PC-3 (cell line): ENCODE measurements around the gene MAP3K8. TPM values are rescaled to one million over a fixed set of nuclear protein-coding genes. Genes with fewer than 3 reads are reported as not detected.

ENCODE experiments used
- ATAC-seq: fragments of 200-7000 bp; cut with Tn5 transposase; 2 replicates; pipeline ENCODE4 v1.9.1; 2020; ENCODE audit warnings: mild to moderate bottlenecking, moderate library complexity
- BruUV-seq: library from RNA; stranded (reverse); fragments of 400-500 nt; replicated peaks from 2 replicates; lab custom pipeline; 2021; lab: Mats Ljungman, UMichigan
- CTCF ChIA-PET: fragments of 300-600 bp; sonication (Branson Sonifier 250); formaldehyde crosslinking; loops from one replicate; lab custom pipeline; 2022; ENCODE audit warnings: antibody characterized with exemption; lab: Charles Lee
- POLR2A ChIA-PET: fragments of 300-600 bp; sonication (Branson Sonifier 250); formaldehyde crosslinking; loops from one replicate; lab custom pipeline; 2022; ENCODE audit warnings: antibody characterized with exemption; ENCODE audit not compliant: unreplicated experiment; lab: Charles Lee
- DNase-seq: peaks from one replicate; pipeline ENCODE4 v3.0.0-alpha.2; 2015
- H2AFZ ChIP-seq: fragments of 300-600 bp; sonication (generic); 2 replicates; pipeline ENCODE4 v1.6.0; 2016; ENCODE audit warnings: antibody characterized with exemption, low read length
- H3F3A ChIP-seq: fragments of 300-600 bp; sonication (generic); one replicate; pipeline ENCODE4 v1.6.0; 2017; ENCODE audit warnings: antibody characterized with exemption, low read length, control low read depth, mild to moderate bottlenecking; ENCODE audit not compliant: unreplicated experiment
- H3K27ac ChIP-seq: fragments of 300-600 bp; sonication (generic); 2 replicates; pipeline ENCODE4 v1.5.1; 2016; ENCODE audit warnings: mild to moderate bottlenecking, low read length
- H3K27me3 ChIP-seq: fragments of 300-600 bp; sonication (generic); 2 replicates; pipeline ENCODE4 v1.6.1; 2016; ENCODE audit warnings: low read length, mixed read lengths
- H3K36me3 ChIP-seq: fragments of 300-600 bp; sonication (generic); 2 replicates; pipeline ENCODE4 v1.6.1; 2016; ENCODE audit warnings: low read depth, mixed run types, low read length, mixed read lengths
- H3K4me1 ChIP-seq: fragments of 300-600 bp; sonication (generic); 2 replicates; pipeline ENCODE4 v1.5.1; 2016; ENCODE audit warnings: low read length; ENCODE audit not compliant: insufficient read depth
- H3K4me2 ChIP-seq: fragments of 300-600 bp; sonication (generic); 2 replicates; pipeline ENCODE4 v1.6.0; 2016; ENCODE audit warnings: low read length
- H3K4me3 ChIP-seq: fragments of 300-600 bp; sonication (generic); 2 replicates; pipeline ENCODE4 v1.5.1; 2016; ENCODE audit warnings: mild to moderate bottlenecking, low read length, mixed read lengths
- H3K79me2 ChIP-seq: fragments of 300-600 bp; sonication (generic); 2 replicates; pipeline ENCODE4 v1.6.1; 2017; ENCODE audit warnings: low read length, mixed read lengths
- H3K9ac ChIP-seq: fragments of 300-600 bp; sonication (generic); 2 replicates; pipeline ENCODE4 v1.6.0; 2016; ENCODE audit warnings: mild to moderate bottlenecking, low read length
- H3K9me2 ChIP-seq: fragments of 300-600 bp; sonication (generic); replicated peaks from 2 replicates; pipeline ENCODE4 v1.6.1; 2016; ENCODE audit warnings: mixed run types, low read length, mixed read lengths
- H3K9me3 ChIP-seq: fragments of 300-600 bp; sonication (generic); 2 replicates; pipeline ENCODE4 v1.6.1; 2016; ENCODE audit warnings: low read length, mixed read lengths
- H4K20me1 ChIP-seq: fragments of 300-600 bp; sonication (generic); 2 replicates; pipeline ENCODE4 v1.6.1; 2016; ENCODE audit warnings: low read length, mixed read lengths
- EZH2 ChIP-seq: fragments of 300-600 bp; sonication (generic); IDR thresholded peaks from one replicate; pipeline ENCODE4 v1.6.1; 2017; ENCODE audit warnings: antibody characterized with exemption, mild to moderate bottlenecking, low read length; ENCODE audit not compliant: unreplicated experiment
- EZH2phosphoT487 ChIP-seq: fragments of 300-600 bp; sonication (generic); IDR thresholded peaks from 2 replicates; pipeline ENCODE4 v1.6.1; 2018; ENCODE audit warnings: mild to moderate bottlenecking, antibody characterized with exemption, low read length, borderline replicate concordance
- intact Hi-C: fragments of 100-400 bp; cut with micrococcal nuclease; formaldehyde crosslinking; loops from 2 replicates; pipeline ENCODE4 v1.9.0; 2023
- total RNA-seq: library from RNA; depleted of rRNA; stranded (reverse); fragments of >200 nt; gene quantifications from 2 replicates; pipeline ENCODE4 v1.2.3, GENCODE V29; 2014; rRNA removed
- TF ChIP-seq, protein P1 (sequence below): fragments of 300-600 bp; sonication (generic); conservative IDR thresholded peaks from 2 replicates; pipeline ENCODE4 v1.5.1; 2017; ENCODE audit warnings: antibody characterized with exemption, low read depth, mild to moderate bottlenecking, low read length

The MAP3K8 gene
- total RNA-seq, 1 experiment from 2014 or later, result 6.5 TPM

DNA sequence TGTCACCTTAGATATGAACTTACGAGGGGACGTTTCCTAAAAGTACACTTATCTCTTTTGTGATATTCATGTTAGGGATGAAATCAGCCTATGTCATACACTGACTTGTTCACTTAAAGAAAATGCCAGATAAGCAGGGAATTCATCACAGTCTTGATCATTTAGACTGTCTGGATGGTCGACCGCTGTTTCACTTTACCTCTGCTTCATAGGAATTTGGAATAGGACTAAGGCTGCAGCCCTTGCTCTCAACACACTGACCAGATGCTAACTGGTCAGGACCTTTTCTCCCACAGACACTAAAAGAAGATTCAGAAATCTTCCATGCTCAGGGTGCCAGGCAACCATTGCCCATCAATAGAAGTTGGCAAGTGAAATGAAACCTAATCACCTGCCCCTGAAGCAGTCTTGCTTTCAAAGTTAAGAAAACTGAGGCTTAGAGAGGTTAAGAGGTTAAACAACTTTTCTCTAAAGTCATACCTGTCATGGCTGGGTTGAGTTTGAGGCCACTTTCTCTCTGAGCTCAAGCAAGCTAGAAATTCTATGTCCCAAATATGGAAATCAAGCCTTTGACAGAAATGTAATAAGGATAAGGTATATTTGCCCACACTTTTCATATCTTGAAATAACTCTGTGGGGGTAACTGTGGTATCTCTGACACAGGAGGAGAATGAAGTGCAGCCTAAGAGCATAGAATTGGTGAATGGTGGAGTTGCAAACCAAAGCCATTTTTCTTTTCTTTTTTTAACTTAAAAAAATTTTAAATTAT is 77.1 kb downstream of the MAP3K8 start:
- ATAC-seq, result no peak
- Histone ChIP-seq H3K4me1 (peaks cover 7% of the 10 kb centered on the region), H3K27ac (peak overlapping the region; percentile 7; the same call in 1 of the 2 replicates), H3K9me2 (no peaks in the 10 kb centered on the region), H3K36me3 (no peaks in the 10 kb centered on the region), H3K27me3 (no peaks in the 10 kb centered on the region), H4K20me1 (no peaks in the 10 kb centered on the region), H2AFZ (no peak overlapping the region), H3K4me3 (no peak overlapping the region), H3K79me2 (no peaks in the 10 kb centered on the region), H3K4me2 (peak overlapping the region; percentile 6; the same call in 1 of the 2 replicates), H3F3A (no peaks in the 10 kb centered on the region), H3K9me3 (no peaks in the 10 kb centered on the region), H3K9ac (no peak overlapping the region)
- BruUV-seq, result no TSS peak
- TF ChIP-seq EZH2 (no peak), EZH2phosphoT487 (no peak)
- TF ChIP-seq, protein P1, sequence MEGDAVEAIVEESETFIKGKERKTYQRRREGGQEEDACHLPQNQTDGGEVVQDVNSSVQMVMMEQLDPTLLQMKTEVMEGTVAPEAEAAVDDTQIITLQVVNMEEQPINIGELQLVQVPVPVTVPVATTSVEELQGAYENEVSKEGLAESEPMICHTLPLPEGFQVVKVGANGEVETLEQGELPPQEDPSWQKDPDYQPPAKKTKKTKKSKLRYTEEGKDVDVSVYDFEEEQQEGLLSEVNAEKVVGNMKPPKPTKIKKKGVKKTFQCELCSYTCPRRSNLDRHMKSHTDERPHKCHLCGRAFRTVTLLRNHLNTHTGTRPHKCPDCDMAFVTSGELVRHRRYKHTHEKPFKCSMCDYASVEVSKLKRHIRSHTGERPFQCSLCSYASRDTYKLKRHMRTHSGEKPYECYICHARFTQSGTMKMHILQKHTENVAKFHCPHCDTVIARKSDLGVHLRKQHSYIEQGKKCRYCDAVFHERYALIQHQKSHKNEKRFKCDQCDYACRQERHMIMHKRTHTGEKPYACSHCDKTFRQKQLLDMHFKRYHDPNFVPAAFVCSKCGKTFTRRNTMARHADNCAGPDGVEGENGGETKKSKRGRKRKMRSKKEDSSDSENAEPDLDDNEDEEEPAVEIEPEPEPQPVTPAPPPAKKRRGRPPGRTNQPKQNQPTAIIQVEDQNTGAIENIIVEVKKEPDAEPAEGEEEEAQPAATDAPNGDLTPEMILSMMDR, result no peak
- intact Hi-C loops, result no loop called here
- CTCF ChIA-PET, result no interaction called here
- no peak for DNase-seq
- POLR2A ChIA-PET, result no interaction called here

Other genes with a start within 250 kb of the MAP3K8 start
- 7.5 and 15.7 TPM in 2 replicates for gene MTPAP, start 84.9 kb upstream of the MAP3K8 start, total RNA-seq
- not detected in 2 replicates for gene LYZL2, start 195.6 kb downstream of the MAP3K8 start, total RNA-seq